NCI-H2196 treated with DMSO at 0.1 percent for 48 hours (cell line): ENCODE results near the gene TRAK2.
"Not testable (repeated sequence)": the region's sequence is repeated elsewhere in the genome, so short reads cannot be mapped to it uniquely, and the experiment has no call there.

Experiments
- DNase-seq: peaks from one replicate; lab custom pipeline; 2025; ENCODE audit not compliant: unreplicated experiment; lab: John Stamatoyannopoulos, UW

The TRAK2 gene

GRCh38 chr2:201450954-201451291 lies 335 bp downstream of the TRAK2 start:
- DNase-seq: no peak

GRCh38 chr2:201448701-201449100 lies 2.6 kb downstream of the TRAK2 start:
- DNase-seq: no peak

- DNase-seq: no peak
Measured at GRCh38 chr2:201448061-201448460, 3.2 kb downstream of the TRAK2 start.

- no peak for DNase-seq
Measured at GRCh38 chr2:201447086-201447485, 4.2 kb downstream of the TRAK2 start.

- DNase-seq: no peak
Measured at GRCh38 chr2:201444746-201445465, 6.4 kb downstream of the TRAK2 start.

- DNase-seq: no peak
Measured at GRCh38 chr2:201441409-201441808, 9.8 kb downstream of the TRAK2 start.

GRCh38 chr2:201440182-201440581 lies 11.1 kb downstream of the TRAK2 start:
- DNase-seq: peak; percentile 85

- DNase-seq: not testable (repeated sequence)
Measured at GRCh38 chr2:201439336-201439922, 11.8 kb downstream of the TRAK2 start.

GRCh38 chr2:201436141-201436540 lies 15.1 kb downstream of the TRAK2 start:
- DNase-seq: no peak

- DNase-seq: no peak
Measured at GRCh38 chr2:201433394-201433995, 17.8 kb downstream of the TRAK2 start.

GRCh38 chr2:201432621-201433393 lies 18.5 kb downstream of the TRAK2 start:
- DNase-seq: no peak

GRCh38 chr2:201432038-201432620 lies 19.1 kb downstream of the TRAK2 start:
- DNase-seq: no peak

- DNase-seq: no peak
Measured at GRCh38 chr2:201430839-201431238, 20.4 kb downstream of the TRAK2 start.

GRCh38 chr2:201430322-201430721 lies 20.9 kb downstream of the TRAK2 start:
- DNase-seq: not testable (repeated sequence)

- not testable (repeated sequence) for DNase-seq
Measured at GRCh38 chr2:201429835-201430234, 21.4 kb downstream of the TRAK2 start.

- DNase-seq: not testable (repeated sequence)
Measured at GRCh38 chr2:201428366-201428765, 22.9 kb downstream of the TRAK2 start.

GRCh38 chr2:201425952-201426351 lies 25.3 kb downstream of the TRAK2 start:
- no peak for DNase-seq

GRCh38 chr2:201420442-201421113 lies 30.7 kb downstream of the TRAK2 start:
- no peak for DNase-seq

- no peak for DNase-seq
Measured at GRCh38 chr2:201419986-201420385, 31.3 kb downstream of the TRAK2 start.

GRCh38 chr2:201419057-201419635 lies 32.1 kb downstream of the TRAK2 start:
- DNase-seq: no peak
